ENCODE measurements around the gene DRD2.
"Not testable (repeated sequence)": the region's sequence is repeated elsewhere in the genome, so short reads cannot be mapped to it uniquely, and the experiment has no call there.

Gene DRD2

GRCh38 chr11:113475160-113475761, at the start of gene DRD2:
Gene DRD2, minus strand, starts transcription at chr11:113475398. Its CDS starts 50,747 bp downstream, at chr11:113424651.
- DNase-seq (ENCODE audit: low read depth): no peak

- not testable (repeated sequence) for DNase-seq (ENCODE audit: low read depth)
Observed at GRCh38 chr11:113523906-113524305, 48.7 kb upstream of the DRD2 start.

- DNase-seq (ENCODE audit: low read depth): no peak
Observed at GRCh38 chr11:113521737-113522517, 46.7 kb upstream of the DRD2 start.

- no peak for DNase-seq (ENCODE audit: low read depth)
Observed at GRCh38 chr11:113519989-113520613, 44.9 kb upstream of the DRD2 start.

GRCh38 chr11:113518716-113519495, 43.7 kb upstream of the DRD2 start:
- DNase-seq (ENCODE audit: low read depth): no peak

- no peak for DNase-seq (ENCODE audit: low read depth)
Observed at GRCh38 chr11:113517361-113517760, 42.2 kb upstream of the DRD2 start.

GRCh38 chr11:113514856-113515255, 39.7 kb upstream of the DRD2 start:
- DNase-seq (ENCODE audit: low read depth): no peak

GRCh38 chr11:113507341-113507740, 32.1 kb upstream of the DRD2 start:
- no peak for DNase-seq (ENCODE audit: low read depth)

- no peak for DNase-seq (ENCODE audit: low read depth)
Observed at GRCh38 chr11:113506893-113507292, 31.7 kb upstream of the DRD2 start.

GRCh38 chr11:113506461-113506860, 31.3 kb upstream of the DRD2 start:
- no peak for DNase-seq (ENCODE audit: low read depth)

GRCh38 chr11:113505541-113506375, 30.6 kb upstream of the DRD2 start:
- no peak for DNase-seq (ENCODE audit: low read depth)

GRCh38 chr11:113505046-113505445, 29.8 kb upstream of the DRD2 start:
- no peak for DNase-seq (ENCODE audit: low read depth)

GRCh38 chr11:113504586-113504985, 29.4 kb upstream of the DRD2 start:
- DNase-seq (ENCODE audit: low read depth): no peak

GRCh38 chr11:113504071-113504470, 28.9 kb upstream of the DRD2 start:
- DNase-seq (ENCODE audit: low read depth): no peak

- no peak for DNase-seq (ENCODE audit: low read depth)
Observed at GRCh38 chr11:113497066-113497910, 22.1 kb upstream of the DRD2 start.

GRCh38 chr11:113496026-113496651, 20.9 kb upstream of the DRD2 start:
- DNase-seq (ENCODE audit: low read depth): no peak

GRCh38 chr11:113494021-113494420, 18.8 kb upstream of the DRD2 start:
- no peak for DNase-seq (ENCODE audit: low read depth)

GRCh38 chr11:113493206-113493605, 18.0 kb upstream of the DRD2 start:
- DNase-seq (ENCODE audit: low read depth): no peak

- DNase-seq (ENCODE audit: low read depth): no peak
Observed at GRCh38 chr11:113488931-113489351, 13.7 kb upstream of the DRD2 start.

- DNase-seq (ENCODE audit: low read depth): no peak
Observed at GRCh38 chr11:113487622-113488021, 12.4 kb upstream of the DRD2 start.

All from stimulated activated CD8-positive, alpha-beta memory T cell treated with anti-CD3 and anti-CD28 coated beads, Interleukin-15, amount 100 ng/mL, for 24 hours (primary cell).